DND-41 (cell line): ENCODE measurements around the gene WAPL.
A peak's percentile ranks its signal among the peaks of the same experiment; 100 is the strongest.

Experiments used
- ATAC-seq: fragments of 200-7000 bp; cut with Tn5 transposase; 3 replicates; pipeline ENCODE4 v1.9.1; 2021; ENCODE audit warnings: low read depth; ENCODE audit not compliant: insufficient read depth
- DNase-seq: peaks from one replicate; pipeline ENCODE4 v3.0.0-alpha.2; 2020
- H2AFZ ChIP-seq: 2 replicates; pipeline ENCODE4 v1.6.0; 2012; ENCODE audit warnings: low read depth, low read length
- H3K27ac ChIP-seq: 2 replicates; pipeline ENCODE4 v1.5.1; 2012; ENCODE audit warnings: low read length, inconsistent platforms
- H3K27me3 ChIP-seq: fragments of 200-600 bp; sonication (generic); 2 replicates; pipeline ENCODE4 v1.6.0; 2012; ENCODE audit warnings: low read length, mild to moderate bottlenecking, inconsistent platforms; ENCODE audit not compliant: insufficient read depth, poor library complexity
- H3K36me3 ChIP-seq: 2 replicates; pipeline ENCODE4 v1.5.1; 2012; ENCODE audit warnings: low read length, inconsistent platforms; ENCODE audit not compliant: insufficient read depth
- H3K4me1 ChIP-seq: 2 replicates; pipeline ENCODE4 v1.5.1; 2012; ENCODE audit warnings: mild to moderate bottlenecking, low read length; ENCODE audit not compliant: insufficient read depth
- H3K4me2 ChIP-seq: 2 replicates; pipeline ENCODE4 v1.6.0; 2012; ENCODE audit warnings: mild to moderate bottlenecking, moderate library complexity, low read length, inconsistent platforms; ENCODE audit not compliant: insufficient read depth
- H3K4me3 ChIP-seq, 2 experiments: fragments of 200-600 bp in 1 of 2; shearing (Covaris generic) in 1 of 2; 2 replicates each; pipeline ENCODE4 v1.5.1; 2012 to 2016; ENCODE audit warnings: inconsistent platforms in 2 of 2, low read length in 2 of 2, mild to moderate bottlenecking in 2 of 2, low read depth in 1 of 2, moderate library complexity in 1 of 2
- H3K79me2 ChIP-seq: 2 replicates; pipeline ENCODE4 v1.6.0; 2012; ENCODE audit warnings: low read length, inconsistent platforms; ENCODE audit not compliant: insufficient read depth
- H3K9ac ChIP-seq: 2 replicates; pipeline ENCODE4 v1.6.0; 2012; ENCODE audit warnings: low read depth, mild to moderate bottlenecking, inconsistent platforms, low read length, moderate library complexity
- H3K9me3 ChIP-seq: 2 replicates; pipeline ENCODE4 v1.5.1; 2012; ENCODE audit warnings: low read length, moderate library complexity, mild to moderate bottlenecking, inconsistent platforms; ENCODE audit not compliant: insufficient read depth, severe bottlenecking
- H4K20me1 ChIP-seq: 2 replicates; pipeline ENCODE4 v1.6.0; 2012; ENCODE audit warnings: low read length; ENCODE audit not compliant: insufficient read depth
- EZH2 ChIP-seq: IDR thresholded peaks from 3 replicates; pipeline ENCODE4 v1.6.1; 2012; ENCODE audit warnings: borderline replicate concordance, low read depth, mild to moderate bottlenecking, moderate library complexity, low read length, inconsistent platforms; ENCODE audit not compliant: severe bottlenecking
- TF ChIP-seq, protein P1 (sequence below): IDR thresholded peaks from 2 replicates; pipeline ENCODE4 v1.5.1; 2012; ENCODE audit warnings: borderline replicate concordance, low read length, moderate library complexity, mild to moderate bottlenecking; ENCODE audit not compliant: poor library complexity, severe bottlenecking; ENCODE audit errors: extremely low read depth

Gene WAPL

DNA sequence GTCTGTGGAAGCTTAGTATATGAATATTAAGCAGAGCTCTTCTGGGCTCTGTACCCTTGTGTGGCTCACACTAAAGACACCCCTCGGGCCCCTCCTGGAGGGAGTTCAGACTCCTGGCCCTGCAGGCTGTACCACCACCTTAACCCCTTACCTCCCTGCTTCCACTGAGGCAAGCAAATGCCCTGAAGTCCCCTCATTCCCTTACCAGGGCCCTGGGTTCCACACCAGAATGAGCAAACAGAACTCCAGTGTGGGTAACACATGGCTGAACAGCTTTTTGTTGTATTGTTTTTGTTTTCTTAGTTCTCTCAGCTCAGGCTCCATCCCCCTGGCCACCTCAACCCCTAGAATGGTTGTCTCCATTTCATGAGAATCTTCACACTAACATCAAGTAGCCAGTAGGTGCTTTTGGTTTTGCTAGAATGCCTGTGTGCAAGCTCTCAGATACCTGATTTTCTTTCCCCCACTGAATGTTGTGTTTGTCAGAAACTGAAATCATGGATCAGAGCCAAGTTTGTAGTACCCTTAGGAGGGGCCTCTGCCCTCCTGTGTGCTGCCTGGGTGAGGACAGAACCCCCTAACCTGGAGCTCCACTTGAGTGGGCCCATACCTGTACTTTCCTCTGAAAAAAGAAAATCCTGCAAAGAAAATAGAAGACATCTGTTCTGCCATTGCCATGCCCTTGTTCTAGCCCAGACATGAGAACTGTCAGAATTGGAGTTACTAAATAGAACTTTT lies 2.8 kb upstream of the WAPL start:
- DNase-seq, result no peak
- no peak for ATAC-seq
- Histone ChIP-seq H2AFZ (no peak overlapping the region), H3K27me3 (no peaks in the 10 kb centered on the region), H3K4me2 (peak overlapping the region; percentile 72; the same call in 1 of the 2 replicates), H3K4me3 (no peak overlapping the region), H3K79me2 (peaks cover 48% of the 10 kb centered on the region), H3K36me3 (peaks cover 5% of the 10 kb centered on the region; the same call in 1 of the 2 replicates), H3K9me3 (no peaks in the 10 kb centered on the region), H4K20me1 (peaks cover 18% of the 10 kb centered on the region), H3K4me1 (peaks cover 30% of the 10 kb centered on the region), H3K9ac (no peak overlapping the region), H3K27ac (no peak overlapping the region)
- TF ChIP-seq, protein P1, sequence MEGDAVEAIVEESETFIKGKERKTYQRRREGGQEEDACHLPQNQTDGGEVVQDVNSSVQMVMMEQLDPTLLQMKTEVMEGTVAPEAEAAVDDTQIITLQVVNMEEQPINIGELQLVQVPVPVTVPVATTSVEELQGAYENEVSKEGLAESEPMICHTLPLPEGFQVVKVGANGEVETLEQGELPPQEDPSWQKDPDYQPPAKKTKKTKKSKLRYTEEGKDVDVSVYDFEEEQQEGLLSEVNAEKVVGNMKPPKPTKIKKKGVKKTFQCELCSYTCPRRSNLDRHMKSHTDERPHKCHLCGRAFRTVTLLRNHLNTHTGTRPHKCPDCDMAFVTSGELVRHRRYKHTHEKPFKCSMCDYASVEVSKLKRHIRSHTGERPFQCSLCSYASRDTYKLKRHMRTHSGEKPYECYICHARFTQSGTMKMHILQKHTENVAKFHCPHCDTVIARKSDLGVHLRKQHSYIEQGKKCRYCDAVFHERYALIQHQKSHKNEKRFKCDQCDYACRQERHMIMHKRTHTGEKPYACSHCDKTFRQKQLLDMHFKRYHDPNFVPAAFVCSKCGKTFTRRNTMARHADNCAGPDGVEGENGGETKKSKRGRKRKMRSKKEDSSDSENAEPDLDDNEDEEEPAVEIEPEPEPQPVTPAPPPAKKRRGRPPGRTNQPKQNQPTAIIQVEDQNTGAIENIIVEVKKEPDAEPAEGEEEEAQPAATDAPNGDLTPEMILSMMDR, result no peak
- no peak for TF ChIP-seq EZH2

DNA sequence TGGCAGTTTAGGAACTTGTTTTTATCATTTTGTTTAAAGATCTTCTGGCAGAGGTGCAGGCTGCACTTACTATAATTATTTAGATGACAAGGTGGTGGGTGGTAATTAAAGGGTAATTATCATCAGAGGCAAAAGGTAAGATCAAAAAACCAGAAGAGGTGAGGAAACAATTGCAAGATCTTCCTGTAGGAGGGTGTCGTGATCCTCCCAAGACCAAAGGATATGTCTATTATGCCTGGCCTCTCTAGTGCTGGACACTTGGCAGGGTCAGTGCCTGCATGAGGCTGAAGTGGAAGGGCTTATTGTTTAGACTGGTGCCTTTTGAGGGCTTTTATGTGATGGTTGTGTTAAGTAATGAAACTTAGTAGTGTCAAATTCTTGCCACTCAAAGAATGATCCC lies 1.8 kb upstream of the WAPL start:
- H2AFZ ChIP-seq, result no peak overlapping the region
- peaks cover 13% of the 10 kb centered on the region for H3K36me3 ChIP-seq
- peak overlapping the region in 1 of 2 experiments; percentile 67; a peak in 2 of 4 replicates for H3K4me3 ChIP-seq
- peaks cover 25% of the 10 kb centered on the region for H4K20me1 ChIP-seq
- H3K27me3 ChIP-seq, result no peaks in the 10 kb centered on the region
- peaks cover 58% of the 10 kb centered on the region for H3K79me2 ChIP-seq
- H3K4me2 ChIP-seq, result peak overlapping the region; percentile 72
- H3K9ac ChIP-seq, result peak overlapping the region; percentile 91; the same call in 1 of the 2 replicates
- ATAC-seq (no peak), DNase-seq (no peak)
- TF ChIP-seq, protein P1, result no peak
- no peak for TF ChIP-seq EZH2
- peaks cover 40% of the 10 kb centered on the region for H3K4me1 ChIP-seq
- no peaks in the 10 kb centered on the region for H3K9me3 ChIP-seq
- no peak overlapping the region for H3K27ac ChIP-seq

DNA sequence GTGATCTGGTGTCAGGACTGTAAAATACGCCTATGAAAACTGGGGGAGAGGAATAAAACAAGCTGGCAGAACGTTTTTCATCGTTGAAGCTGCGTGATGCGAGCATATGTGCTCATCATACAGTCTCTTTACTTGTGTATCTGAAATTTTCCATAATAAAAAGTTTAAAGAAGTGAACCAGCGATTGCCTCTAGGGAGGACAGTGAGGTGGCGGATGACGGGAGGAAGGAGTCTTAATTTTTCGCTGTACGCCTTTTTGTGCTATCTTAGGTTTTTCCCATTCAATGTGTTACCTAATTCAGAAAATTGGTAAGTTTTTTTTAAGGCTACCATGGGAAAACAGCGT lies 891 bp upstream of the WAPL start:
- TF ChIP-seq, protein P1, result no peak
- TF ChIP-seq EZH2, result no peak
- Histone ChIP-seq H3K9ac (peak overlapping the region; percentile 91), H3K4me3 (peak overlapping the region; percentile 67 to 100; a peak in 3 of 4 replicates), H3K9me3 (no peaks in the 10 kb centered on the region), H3K27me3 (no peaks in the 10 kb centered on the region), H3K4me2 (peak overlapping the region; percentile 72), H2AFZ (peak overlapping the region; percentile 80), H3K36me3 (peaks cover 20% of the 10 kb centered on the region), H3K4me1 (peaks cover 49% of the 10 kb centered on the region), H4K20me1 (peaks cover 34% of the 10 kb centered on the region), H3K79me2 (peaks cover 67% of the 10 kb centered on the region), H3K27ac (peak overlapping the region; percentile 67; the same call in 1 of the 2 replicates)
- DNase-seq (no peak), ATAC-seq (no peak)
